Neural progenitor cell (in vitro differentiated cells): ENCODE data around the gene TMPRSS9.

Experiments
- CTCF ChIP-seq: fragments of 200-600 bp; sonication (generic); IDR thresholded peaks from 2 replicates; pipeline ENCODE4 v1.5.1; 2017; ENCODE audit warnings: antibody characterized with exemption, mild to moderate bottlenecking
- EZH2 ChIP-seq: fragments of 200-600 bp; sonication (generic); IDR thresholded peaks from 2 replicates; pipeline ENCODE4 v1.6.1; 2017; ENCODE audit warnings: antibody characterized with exemption, mild to moderate bottlenecking, moderate library complexity
- EZH2phosphoT487 ChIP-seq: fragments of 200-600 bp; sonication (generic); IDR thresholded peaks from 2 replicates; pipeline ENCODE4 v1.6.1; 2017; ENCODE audit warnings: antibody characterized with exemption

DNA sequence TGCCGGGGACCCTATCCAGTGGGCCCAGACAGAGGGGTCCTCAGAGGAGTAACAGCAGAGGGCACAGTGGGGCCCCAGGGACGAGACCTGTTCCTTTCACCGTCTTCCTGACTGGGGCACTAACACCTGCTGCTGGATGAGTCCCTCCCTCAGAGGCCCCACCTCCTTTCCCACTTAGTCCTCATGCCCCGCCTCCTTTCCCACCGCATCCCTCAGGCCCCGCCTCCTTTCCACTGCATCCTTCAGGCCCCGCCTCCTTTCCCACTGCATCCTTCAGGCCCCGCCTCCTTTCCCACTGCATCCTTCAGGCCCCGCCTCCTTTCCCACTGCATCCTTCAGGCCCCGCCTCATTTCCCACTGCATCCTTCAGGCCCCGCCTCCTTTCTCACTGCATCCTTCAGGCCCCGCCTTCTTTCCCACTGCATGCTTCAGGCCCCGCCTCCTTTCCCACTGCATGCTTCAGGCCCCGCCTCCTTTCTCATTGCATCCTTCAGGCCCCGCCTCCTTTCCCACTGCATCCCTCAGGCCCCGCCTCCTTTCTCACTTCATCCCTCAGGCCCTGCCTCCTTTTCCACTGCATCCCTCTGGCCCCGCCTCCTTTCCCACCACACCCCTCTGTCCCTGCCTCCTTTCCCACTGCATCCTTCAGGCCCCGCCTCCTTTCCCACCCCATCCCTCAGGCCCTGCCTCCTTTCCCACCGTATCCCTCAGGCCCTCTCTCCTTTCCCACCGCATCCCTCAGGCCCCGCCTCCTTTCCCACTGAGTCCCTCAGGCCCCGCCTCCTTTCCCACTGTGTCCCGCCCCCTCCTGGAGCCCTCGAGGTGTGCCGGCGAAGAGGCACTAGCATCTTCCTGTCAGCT is 24.8 kb upstream of the TMPRSS9 start:
- TF ChIP-seq CTCF (no peak), EZH2 (no peak), EZH2phosphoT487 (no peak)
